ENCODE data around the gene VAV2.
"Not testable (repeated sequence)": the region's sequence is repeated elsewhere in the genome, so short reads cannot be mapped to it uniquely, and the experiment has no call there.

VAV2 gene

DNA sequence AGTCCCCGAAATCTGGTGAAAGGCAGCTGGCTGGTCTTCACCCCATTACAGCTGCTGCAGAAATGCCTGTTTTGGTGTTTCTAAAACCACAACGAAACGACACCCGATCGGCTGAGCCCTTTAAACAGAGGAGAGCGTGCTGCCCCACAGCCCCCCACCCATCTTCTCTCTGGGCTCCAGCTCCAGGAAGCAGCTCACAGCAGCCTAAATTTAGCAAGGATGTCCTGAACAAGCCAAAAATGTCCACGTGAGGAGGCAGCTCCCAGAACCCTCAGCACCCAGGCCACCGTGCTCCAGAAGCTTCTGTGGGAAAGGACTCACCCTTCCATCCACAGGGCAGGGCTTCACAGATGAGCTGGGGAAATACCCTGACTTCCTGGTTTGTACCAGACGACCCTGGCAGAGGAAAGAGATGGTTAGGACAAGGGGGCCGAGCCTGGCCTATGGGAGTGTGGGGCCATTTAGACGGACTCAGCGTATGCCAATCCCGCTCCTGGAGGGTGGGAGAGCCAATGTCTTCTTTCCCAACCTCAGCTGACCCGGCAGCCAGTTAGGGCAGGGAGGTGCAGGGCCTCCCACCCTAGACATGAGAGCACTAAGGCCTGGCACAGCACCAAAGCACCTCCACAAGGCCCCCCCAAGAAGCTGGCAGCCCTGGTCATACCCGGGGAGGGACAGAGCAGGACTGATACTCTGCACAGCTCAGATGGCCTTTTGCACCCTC is 214.9 kb downstream of the VAV2 start:
- no peak for DNase-seq

DNA sequence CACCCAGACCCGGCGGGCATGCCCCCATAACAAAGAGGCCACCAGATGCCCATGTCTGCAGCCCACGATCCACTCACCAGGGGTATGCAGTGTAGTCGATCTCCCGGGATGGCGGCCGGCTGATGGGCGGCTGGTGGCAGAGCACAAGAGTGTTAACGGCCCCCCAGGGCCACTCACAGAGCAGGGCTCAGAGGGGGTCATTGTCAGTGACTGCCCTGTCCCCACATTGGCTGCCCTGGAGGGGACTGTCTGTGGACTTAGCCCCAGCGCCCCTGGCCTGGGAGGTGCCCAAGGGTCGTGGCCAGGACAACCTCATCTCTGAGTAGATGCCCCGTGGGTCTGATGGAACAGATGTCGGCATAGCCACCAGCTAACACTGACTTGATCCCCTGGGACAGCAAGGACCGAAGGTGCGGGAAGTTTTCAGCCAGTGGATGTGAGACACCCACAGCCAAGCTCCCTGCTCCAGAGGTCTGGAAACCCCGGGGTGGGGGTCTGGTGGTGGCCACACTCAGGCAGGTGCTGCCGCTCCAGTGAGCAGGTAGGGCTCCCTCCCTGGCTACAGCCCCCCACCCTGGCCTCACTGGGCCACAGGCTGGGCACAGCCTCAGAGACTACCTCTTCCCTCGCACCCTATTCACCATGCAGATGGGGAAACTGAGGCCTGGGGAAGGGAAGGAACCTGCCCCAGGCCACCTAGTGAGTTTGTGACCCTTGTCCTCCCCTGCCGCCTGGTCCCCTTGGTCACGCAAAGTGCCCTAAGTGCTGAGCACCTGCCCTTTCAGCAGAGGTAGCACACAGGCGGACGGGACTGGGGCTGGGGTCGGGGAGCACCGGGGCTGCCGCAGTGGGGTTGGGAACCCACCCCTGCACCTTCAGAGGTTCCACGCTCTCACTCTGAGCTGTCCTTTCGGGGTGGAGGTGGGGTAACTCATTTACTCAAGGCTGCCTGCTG is 215.9 kb downstream of the VAV2 start:
- DNase-seq, result no peak

DNA sequence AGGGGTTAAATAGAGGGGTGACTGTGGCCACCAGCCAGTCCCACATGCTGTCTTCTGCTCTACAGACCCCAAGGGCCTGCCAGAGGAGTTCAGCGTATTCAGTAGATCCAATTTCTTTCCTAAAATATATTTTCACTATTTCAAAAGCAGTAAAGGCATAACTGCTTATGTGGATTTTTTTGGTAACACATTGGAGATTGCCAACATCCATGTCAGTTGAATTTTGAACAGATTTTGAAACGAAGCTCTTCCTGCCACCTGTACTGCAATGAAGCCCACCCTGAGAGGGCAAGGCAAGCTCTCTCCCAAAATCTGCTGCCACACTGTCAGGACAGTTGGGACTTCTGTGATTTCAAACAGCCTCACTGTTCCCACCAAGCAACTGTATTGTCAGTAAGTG is 216.8 kb downstream of the VAV2 start:
- no peak for DNase-seq

DNA sequence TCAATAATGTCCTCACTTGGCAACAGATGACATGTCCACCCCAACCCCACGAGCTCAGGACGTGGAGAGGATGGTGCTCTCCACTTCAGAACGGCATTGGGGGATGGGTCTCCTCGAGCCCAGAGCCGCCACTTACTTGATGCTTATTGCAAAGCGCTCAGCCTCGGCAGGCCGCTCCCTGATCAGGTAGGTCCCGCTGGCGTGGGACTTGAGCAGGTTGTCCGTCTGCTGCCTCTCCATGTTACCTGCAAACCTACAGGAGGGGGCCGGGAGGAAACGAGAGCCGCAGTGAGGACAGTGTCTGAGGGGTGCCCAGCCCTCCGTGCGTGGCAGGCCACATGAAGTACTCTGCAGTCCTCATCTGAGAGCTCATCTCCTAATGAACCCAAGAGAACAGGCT is 217.3 kb downstream of the VAV2 start:
- DNase-seq, result no peak

DNA sequence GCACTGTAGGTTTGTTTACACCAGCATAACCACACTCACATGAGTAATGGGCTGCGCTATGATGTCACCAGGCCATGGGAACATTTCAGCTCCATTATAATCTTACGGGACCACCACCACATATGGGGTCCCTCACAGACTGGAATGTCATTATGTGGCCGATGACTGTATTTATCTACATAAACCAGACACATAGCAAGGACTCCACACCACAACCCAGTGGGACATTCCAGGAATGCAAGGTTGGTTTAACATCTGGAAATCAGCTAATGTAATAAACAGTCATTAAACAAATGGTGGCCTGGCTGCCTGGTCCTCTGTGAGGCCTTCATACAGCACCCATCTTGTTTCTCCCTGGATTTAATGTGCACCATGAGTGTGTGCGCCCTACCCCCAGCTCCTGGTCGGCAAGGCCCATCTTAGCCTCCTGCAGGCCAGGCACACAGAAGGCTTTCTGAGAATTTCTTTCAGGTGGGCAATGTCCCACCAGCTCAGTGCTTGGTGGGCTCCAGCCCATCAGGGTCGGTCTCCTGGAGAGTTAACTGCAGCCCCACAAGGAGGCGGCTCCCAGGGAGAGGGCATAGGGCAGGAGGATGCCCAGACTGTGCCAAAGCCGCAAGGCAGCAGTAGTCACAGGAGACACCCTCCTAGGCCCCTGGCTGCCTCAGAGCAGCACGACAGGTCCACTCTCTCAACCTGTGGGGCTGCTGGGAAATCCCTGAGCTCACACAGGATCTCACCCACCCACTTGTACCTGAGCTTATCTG is 218.1 kb downstream of the VAV2 start:
- DNase-seq, result no peak

DNA sequence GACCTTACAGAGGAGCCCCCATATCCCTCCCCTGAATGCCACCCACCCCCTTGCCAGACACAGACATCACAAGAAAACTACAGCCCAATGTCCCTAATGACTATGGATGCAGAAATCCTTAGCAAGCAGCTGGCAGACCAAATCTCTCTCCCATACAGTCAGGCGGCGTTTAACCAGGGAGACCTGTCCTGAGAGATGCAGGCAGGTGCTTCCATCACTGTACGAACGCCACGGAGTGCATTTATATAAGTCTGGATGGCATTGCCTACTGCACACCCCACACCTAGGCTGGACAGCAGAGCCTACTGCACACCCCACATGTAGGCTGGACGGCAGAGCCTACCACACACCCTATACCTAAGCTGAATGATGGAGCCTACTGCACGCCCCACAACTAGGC is 219.5 kb downstream of the VAV2 start:
- no peak for DNase-seq

DNA sequence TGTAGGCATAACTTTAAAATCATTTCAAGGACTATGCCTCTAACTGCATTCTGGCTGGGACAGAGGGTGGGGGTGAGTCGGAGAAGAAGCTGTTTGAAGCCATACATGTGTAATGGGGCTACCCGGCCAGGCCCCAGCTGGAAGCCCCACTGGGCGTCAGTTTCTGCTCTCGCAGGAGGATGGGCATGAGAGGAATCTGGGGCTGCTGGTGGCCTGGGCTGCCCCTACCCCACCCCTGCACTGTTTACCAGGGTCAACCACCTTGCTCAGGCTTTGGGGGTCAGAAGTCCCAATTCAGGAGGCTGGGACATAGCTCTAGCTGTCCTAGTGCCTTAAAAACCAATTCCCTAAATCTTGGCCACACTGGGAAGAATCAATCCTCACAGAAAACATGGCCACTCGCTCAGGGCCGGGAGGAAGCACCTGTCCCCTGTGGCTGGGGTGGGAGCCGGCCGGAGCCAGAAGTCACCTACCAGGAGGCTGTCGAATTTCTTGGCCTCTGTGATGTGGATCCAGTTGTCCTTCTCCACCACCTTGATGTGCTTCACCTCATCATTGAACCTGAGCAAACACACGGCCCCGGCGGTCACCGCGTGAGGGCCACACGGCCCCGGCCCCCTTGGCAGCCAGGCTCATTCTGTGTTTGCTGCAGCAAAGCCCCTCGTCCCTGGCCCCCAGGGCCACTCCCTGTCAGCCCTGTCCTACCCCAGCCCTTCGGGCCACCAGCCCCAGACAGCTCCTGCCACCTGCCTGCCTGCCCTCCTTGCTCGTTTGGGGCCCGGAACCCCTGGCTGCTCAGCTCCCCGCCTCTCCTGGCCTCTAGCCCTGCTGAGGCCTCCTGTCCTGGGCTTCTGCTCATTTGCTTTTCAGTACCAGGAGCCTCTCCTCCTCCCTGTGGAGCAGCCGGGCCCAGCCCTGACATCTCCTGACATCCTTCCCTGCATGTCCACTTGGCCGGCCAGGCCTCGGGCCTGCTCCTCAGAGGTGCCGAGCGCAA is 220.3 kb downstream of the VAV2 start:
- no peak for DNase-seq

DNA sequence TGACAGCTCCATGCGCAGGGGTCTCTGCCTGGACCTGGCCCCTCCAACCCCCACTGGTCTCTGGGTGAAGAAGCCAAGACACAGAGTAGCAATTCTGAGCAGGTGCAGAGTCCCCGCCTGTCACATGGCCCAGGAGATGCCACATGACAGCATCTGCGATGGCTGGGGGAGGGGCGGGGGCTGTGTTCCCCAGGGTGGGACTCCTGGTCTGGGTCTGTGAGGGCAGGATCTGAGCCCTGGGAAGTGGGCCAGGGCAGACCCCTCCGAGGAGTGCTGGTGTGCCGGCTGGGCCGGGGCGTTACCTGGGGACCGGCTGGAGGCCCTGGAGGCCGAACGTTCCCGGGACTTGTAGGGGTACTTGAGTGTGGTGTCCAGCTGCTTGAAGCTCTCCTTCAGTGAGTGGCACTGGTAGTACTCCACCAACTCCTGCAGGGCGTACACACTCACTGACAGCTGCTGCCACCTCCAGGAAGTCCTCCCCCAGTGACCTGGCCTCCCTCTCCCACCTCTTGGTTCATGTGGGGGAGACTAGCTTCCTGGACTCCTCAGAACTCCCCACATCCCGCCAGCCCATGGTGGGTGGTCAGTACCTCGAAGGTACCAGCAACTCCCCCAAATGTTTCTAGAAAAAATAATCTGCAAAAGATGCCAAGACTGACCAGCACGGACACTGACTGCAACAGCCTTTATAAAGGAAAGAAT is 221.9 kb downstream of the VAV2 start:
- no peak for DNase-seq

DNA sequence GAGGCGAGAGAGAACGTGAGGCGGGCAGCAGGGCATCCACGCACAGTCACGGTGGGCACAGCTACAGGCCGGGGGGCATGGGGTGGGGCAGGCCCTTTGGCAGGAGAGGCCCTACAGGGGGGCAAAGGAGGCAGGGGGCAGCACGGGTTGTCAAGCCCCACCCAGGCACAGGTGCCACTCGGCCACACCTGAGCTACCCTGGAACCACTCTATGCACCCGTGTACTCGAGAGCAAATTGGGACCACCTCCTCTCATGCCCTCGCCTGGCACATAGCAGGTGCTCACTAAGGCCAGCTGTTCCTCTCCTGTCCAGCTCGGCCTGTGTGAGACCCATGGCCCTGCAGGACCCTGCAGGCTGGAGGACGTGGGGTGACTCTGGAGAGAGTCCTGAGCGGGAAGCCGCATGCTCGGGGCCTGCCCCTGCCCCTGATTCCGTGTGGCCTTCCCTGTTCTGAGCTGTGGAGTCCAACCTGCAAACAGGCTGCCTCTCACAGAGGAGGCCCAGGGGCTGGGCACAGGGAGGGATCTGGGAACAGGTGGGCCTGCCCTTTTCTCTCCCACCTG is 222.5 kb downstream of the VAV2 start:
- no peak for DNase-seq

DNA sequence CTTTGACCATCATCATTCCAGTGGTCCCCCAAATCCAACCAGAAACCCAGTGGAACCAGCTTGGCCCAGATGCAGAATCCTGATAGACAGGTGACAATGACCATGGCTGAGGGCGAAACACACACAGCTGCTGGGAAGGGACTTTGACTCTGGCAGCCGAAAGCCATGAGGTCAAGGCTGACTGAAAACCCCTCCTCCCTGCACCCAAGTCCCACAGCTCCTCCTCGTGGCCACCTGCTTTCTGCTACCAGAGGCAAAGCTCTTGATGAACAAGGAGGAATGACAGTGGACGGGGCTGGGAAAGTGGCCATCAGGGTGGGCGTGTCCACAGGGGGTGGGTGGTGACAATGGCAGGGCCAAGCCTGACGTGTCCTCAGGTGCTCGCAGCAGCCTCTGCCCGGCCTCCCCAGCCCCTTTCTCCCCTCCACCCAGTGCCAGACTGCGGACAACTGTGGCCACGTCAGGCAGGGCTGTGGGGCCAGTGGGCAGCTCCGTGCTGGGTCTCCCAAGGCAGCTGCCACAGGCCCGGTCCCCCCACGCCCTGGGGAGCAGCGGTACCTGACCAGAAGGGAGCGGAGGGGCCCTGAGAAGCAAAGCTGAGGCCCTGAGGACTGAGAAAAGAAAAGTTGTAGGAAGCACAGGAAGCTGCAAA is 223.1 kb downstream of the VAV2 start:
- DNase-seq, result no peak

DNA sequence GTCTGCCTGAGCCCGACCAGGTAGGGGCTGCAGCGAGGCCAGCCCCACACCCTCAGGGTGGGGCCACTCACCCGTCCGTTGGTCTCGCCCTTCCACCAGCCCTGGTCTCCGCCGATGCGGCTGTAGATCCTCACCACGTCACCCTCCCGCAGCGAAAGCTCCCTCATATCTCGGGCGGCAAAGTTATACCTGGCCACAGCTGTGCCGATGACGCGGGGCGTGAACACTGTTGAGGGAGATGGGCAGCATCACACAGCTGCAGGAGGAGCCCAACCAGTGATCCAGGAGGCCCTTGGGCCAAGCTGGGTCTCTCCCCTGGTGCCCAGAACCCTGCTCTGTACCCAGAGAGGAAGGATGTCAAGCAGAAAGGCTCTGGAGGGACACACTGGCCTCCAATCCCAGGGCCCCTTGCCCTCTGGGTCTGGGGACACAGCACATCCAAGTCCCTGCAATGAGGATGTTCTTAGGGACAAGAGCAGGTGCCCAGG is 223.7 kb downstream of the VAV2 start:
- DNase-seq, result no peak

DNA sequence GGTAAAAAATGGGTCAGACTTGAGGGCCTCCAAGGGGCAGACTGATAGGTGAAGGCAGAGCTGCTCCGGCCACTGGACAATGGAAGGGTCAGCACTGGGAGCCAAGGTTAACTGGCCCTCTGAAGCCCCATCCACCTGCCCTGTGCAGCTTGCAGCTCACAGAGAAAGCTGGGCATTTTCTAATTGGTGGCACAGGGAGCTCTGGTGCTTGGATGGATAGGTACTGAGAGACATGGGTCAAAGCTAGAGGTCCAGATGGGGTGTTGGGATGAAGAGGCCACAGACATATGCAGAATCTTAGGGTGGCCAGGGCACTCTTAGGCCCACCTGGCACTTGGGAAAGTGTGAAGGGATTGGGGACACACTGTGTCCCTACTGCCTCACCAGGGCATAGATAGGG is 224.5 kb downstream of the VAV2 start:
- DNase-seq, result no peak

DNA sequence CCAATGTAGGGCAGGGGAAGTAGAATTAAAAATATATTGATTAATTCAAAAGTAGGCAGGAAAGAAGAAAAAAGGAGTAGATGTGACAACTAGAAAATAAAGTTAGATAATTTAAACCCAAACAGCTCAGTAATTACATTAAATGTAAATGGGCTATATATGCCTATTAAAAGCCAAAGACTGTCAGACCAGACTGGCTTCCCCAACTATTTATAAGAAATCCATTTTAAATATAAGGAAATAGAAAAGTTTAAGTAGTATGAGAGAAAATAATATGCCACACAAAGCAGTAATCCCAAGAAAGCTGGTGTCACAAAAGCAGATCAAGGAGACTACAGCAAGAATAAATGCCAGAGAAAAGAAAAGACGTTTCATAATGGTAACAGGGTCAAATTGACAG is 225.1 kb downstream of the VAV2 start:
- no peak for DNase-seq

DNA sequence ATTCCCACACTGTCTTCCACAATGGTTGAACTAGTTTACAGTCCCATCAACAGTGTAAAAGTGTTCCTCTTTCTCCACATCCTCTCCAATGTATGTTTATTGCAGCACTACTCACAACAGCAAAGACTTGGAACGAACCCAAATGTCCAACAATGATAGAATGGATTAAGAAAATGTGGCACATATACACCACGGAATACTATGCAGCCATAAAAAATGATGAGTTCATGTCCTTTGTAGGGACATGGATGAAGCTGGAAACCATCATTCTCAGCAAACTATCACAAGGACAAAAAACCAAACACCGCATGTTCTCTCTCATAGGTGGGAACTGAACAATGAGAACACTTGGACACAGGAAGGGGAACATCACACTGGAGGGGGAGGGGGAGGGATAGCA is 225.9 kb downstream of the VAV2 start:
- DNase-seq, result not testable (repeated sequence)

DNA sequence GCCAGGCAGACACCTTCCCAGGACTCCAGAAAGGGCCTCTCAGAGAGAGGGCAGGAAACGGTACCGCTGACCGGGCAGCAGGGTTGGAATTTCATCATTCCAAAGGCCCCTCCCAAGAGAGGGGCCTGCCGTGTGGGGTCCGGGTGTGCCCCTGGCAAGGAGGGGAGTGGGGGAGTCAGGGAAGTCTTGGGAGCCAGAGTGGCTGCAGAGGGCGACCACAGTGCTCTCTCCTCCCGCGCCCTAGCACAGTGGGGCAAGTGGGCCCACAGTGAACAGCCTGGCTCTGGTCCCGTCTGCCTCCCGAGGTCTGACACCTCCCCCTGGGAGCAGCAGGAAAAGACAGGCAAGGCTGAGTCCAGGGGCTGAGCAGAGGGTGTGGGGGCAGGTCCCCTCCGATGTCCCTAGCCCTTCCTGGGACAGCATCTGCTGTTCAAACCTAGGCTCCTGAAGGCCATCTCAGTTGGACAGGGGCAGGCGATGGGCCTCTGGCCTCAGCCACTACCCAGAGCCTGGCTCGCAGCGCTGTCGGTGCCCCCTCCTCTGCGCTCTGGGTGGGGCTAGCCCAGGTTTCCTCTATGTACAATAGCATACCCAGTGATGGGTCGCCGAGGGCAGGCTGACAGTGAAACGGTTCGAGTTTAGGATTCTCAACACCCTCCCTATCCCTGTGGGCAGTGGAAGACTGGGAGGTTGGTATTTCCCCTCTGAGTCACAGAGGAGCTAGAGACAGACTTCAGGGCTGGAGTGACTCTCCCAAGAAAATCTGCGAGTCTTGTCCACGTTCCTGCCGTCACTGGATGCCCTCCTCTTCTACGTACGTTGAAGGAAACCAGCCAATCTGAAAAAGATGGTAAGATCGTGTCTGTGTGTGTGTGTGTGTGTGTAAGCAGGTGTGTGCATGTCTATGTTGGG is 228.6 kb downstream of the VAV2 start:
- DNase-seq, result no peak

DNA sequence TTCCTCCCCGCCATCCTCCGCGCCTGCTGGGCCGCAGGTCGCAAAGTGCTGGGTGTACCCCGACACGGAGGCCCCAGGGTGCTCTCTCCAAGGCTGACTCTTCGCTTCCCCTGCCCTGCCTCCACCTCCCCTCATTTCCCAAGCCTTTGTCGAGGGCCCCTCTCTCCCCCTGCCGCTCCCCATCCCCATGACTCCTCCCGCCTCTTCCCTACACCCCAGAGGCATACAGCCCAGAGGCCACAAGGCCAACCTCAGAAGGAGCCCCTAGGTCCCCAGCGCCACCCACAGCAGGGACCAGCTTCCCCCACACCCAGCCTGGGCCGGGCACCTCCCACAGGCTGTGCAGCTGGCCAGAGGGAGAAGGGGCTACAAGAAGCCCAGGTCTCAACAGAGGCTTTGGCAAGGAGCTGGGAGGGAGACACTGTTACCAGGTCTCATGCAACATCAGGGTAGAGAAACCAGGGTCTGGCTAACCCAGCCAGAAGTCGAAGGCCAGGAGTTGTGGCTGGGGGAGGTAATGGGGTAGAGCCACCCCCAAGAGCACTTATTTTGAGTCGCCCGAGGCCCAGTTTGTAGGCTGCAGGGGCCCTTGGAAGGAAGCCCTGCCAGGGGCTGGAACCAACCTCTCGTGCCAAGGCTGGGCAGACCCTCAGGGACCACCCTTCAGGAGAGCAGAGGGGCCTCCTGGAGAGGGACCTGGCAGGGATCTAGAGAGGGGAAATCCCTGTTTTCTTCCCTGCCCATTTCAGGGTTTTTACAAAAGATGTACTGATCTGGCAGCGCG is 229.4 kb downstream of the VAV2 start:
- DNase-seq, result no peak

DNA sequence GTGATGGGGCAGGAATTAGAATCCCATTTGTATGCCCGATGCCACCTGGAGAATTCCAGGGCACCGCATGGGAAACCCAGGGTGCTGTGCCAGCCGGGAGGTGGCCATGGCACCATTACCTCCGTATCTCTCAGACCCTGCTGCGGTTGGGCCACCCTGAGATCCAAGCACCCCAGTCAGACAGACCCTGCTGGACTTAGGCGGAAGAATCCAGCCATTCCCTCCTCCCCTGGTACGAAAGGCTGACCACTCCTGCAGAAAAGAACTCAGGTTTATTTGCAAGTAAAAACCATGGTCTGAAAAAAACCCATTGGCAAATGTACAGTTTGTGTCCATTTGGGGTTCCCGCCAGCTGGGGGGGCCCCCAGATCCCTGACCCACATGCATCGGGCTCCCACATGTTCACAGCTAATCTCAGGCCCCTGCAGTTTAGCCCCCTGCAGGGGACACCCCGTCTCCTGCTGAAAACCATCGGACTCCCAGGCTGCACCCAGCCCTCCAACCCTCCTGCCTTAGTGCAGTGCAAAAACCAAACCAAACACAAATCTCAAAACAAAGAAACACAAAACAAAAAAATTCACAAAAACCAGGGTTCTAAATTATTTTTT is 230.4 kb downstream of the VAV2 start:
- no peak for DNase-seq

DNA sequence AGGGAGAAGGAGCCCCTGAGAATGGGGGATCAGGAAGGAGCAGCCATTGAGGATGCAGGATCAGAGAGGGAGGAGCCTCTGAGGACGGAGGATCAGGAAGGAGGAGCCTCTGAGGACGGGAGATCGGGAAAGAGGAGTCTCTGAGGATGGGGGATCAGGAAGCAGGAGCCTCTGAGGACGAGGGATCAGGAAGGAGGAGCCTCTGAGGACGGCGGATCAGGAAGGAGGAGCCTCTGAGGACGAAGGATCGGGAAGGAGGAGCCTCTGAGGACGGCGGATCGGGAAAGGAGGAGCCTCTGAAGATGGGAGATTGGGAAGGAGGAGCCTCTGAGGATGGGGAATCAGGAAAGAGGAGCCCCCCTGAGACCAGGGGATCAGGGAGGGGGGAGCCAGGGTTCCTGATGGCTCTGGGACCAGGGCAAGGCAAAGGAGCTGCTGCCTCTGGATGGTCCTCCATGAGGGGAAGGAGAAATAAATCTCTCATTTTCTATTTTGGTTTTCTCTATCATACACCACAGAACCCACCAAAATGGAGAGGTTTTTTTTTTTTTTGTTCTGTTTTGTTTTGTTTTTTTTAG is 231.3 kb downstream of the VAV2 start:
- no peak for DNase-seq
